K562 (cell line): Measurements from ENCODE around the gene PPM1H. TPM values are rescaled to one million over a fixed set of nuclear protein-coding genes. Genes with fewer than 3 reads are reported as not detected.

Experiments
- ATAC-seq: fragments of 200-7000 bp; cut with Tn5 transposase; 3 replicates; pipeline ENCODE4 v1.9.1; 2020; ENCODE audit warnings: moderate library complexity
- BruUV-seq: library from RNA; stranded (reverse); fragments of 400-500 nt; replicated peaks from 2 replicates; lab custom pipeline; 2021; lab: Mats Ljungman, UMichigan
- CTCF ChIA-PET: fragments of 300-600 bp; formaldehyde crosslinking; extraction: SDS; loops from one replicate; lab custom pipeline; 2021; ENCODE audit warnings: low intra/inter-chr PET ratio; lab: Yijun Ruan, JAX
- POLR2A ChIA-PET: fragments of 300-600, 350-650 bp; sonication (Branson Sonifier 250); formaldehyde crosslinking; extraction: SDS; loops from one replicate; lab custom pipeline; 2021; ENCODE audit warnings: antibody characterized with exemption, inconsistent platforms; lab: Yijun Ruan, JAX
- DNase-seq, 4 experiments: peaks; one replicate each; pipeline versions ENCODE4 v3.0.0 to v3.0.0-alpha.2; 2011 to 2018; ENCODE audit warnings: low spot score in 3 of 4, mixed read lengths in 3 of 4; ENCODE audit errors: extremely low read depth in 1 of 4
- FAIRE-seq: peaks from 2 replicates; lab custom pipeline; 2011; peaks lifted over from hg19 to GRCh38; lab: Jason Lieb, UNC
- H2AFZ ChIP-seq: 2 replicates; pipeline ENCODE4 v1.6.0; 2011; ENCODE audit warnings: low read depth, low read length, control low read depth, inconsistent platforms
- H3K27ac ChIP-seq: fragments of 200-600 bp; 3 replicates; pipeline ENCODE4 v1.8.0; 2011; ENCODE audit warnings: low read depth, mild to moderate bottlenecking, control low read depth, inconsistent platforms, low read length, moderate library complexity, mixed read lengths; ENCODE audit errors: extremely low read depth
- H3K27me3 ChIP-seq, 2 experiments: fragments of 300-600 bp in 1 of 2; 2 replicates in 1 of 2; 3 replicates in 1 of 2; pipeline versions ENCODE4 v1.6.0 to v1.8.0; 2011; ENCODE audit warnings: inconsistent platforms in 2 of 2, low read length in 2 of 2, mild to moderate bottlenecking in 1 of 2, mixed read lengths in 1 of 2, moderate library complexity in 1 of 2; ENCODE audit not compliant: control insufficient read depth in 2 of 2, insufficient read depth in 2 of 2
- H3K36me3 ChIP-seq: fragments of 300-600 bp; 3 replicates; pipeline ENCODE4 v1.8.0; 2011; ENCODE audit warnings: mild to moderate bottlenecking, low read length, inconsistent platforms; ENCODE audit not compliant: control insufficient read depth, insufficient read depth
- H3K4me1 ChIP-seq, 2 experiments: fragments of 200-600 bp in 1 of 2; replicated peaks in 1 of 2; 2 replicates in 1 of 2; 3 replicates in 1 of 2; pipeline versions ENCODE4 v1.5.1 to v1.8.0; 2011; ENCODE audit warnings: inconsistent platforms in 2 of 2, low read length in 2 of 2, mild to moderate bottlenecking in 1 of 2, mixed read lengths in 1 of 2, moderate library complexity in 1 of 2; ENCODE audit not compliant: control insufficient read depth in 2 of 2, insufficient read depth in 2 of 2
- H3K4me2 ChIP-seq: 2 replicates; pipeline ENCODE4 v1.6.1; 2011; ENCODE audit warnings: low read length, control low read depth, inconsistent platforms, mixed read lengths; ENCODE audit not compliant: insufficient read depth
- H3K4me3 ChIP-seq: fragments of 200-600 bp; sonication (generic), shearing (Covaris generic); 2 replicates; pipeline ENCODE4 v1.5.1; 2016; ENCODE audit warnings: control low read depth, inconsistent platforms
- H3K79me2 ChIP-seq: fragments of 200-600 bp; 3 replicates; pipeline ENCODE4 v1.8.0; 2011; ENCODE audit warnings: low read length, inconsistent platforms; ENCODE audit not compliant: control insufficient read depth, insufficient read depth
- H3K9ac ChIP-seq, 2 experiments: 2 replicates each; pipeline versions ENCODE4 v1.6.0 to v1.6.1; 2011; ENCODE audit warnings: low read depth in 2 of 2, low read length in 2 of 2, control low read depth in 1 of 2, inconsistent platforms in 1 of 2, mild to moderate bottlenecking in 1 of 2, mixed read lengths in 1 of 2; ENCODE audit not compliant: insufficient read depth in 1 of 2
- H3K9me1 ChIP-seq: one replicate; pipeline ENCODE4 v1.6.0; 2011; ENCODE audit warnings: inconsistent platforms, mild to moderate bottlenecking, low read length, moderate library complexity; ENCODE audit not compliant: control insufficient read depth, insufficient read depth
- H3K9me3 ChIP-seq: replicated peaks from 2 replicates; pipeline ENCODE4 v1.5.1; 2011; ENCODE audit warnings: low read depth, low read length, inconsistent platforms; ENCODE audit not compliant: control insufficient read depth, insufficient read depth
- H4K20me1 ChIP-seq: replicated peaks from 2 replicates; pipeline ENCODE4 v1.6.1; 2011; ENCODE audit warnings: low read length, inconsistent platforms, mixed read lengths; ENCODE audit not compliant: control insufficient read depth, insufficient read depth
- BRD4 ChIP-seq: fragments of 200-600 bp; sonication (generic); IDR thresholded peaks from 2 replicates; pipeline ENCODE4 v1.6.1; 2017; ENCODE audit warnings: inconsistent platforms
- CBX5 ChIP-seq: IDR thresholded peaks from 2 replicates; pipeline ENCODE4 v1.6.1; 2014; ENCODE audit warnings: low read depth, borderline replicate concordance
- CEBPG ChIP-seq, 3 experiments: fragments of 200-800 bp in 1 of 3; sonication (Bioruptor generic) in 1 of 3; sonication (generic) in 1 of 3; formaldehyde crosslinking in 1 of 3; IDR thresholded peaks in 2 of 3; conservative IDR thresholded peaks in 1 of 3; 2 replicates each; pipeline versions ENCODE4 v1.6.1 to v1.8.0; 2016 to 2022; ENCODE audit warnings: missing compliant biosample characterization in 2 of 3, missing genetic modification characterization in 2 of 3, mild to moderate bottlenecking in 1 of 3, missing genetic modification reagents in 1 of 3
- CHD2 ChIP-seq: IDR thresholded peaks from 2 replicates; pipeline ENCODE4 v1.6.1; 2011; ENCODE audit warnings: low read depth, low read length
- CTBP1 ChIP-seq: fragments of 450-650 bp; IDR thresholded peaks from 2 replicates; pipeline ENCODE4 v1.6.1; 2016; ENCODE audit warnings: borderline replicate concordance
- EZH2 ChIP-seq: IDR thresholded peaks from 2 replicates; pipeline ENCODE4 v1.6.1; 2012; ENCODE audit warnings: low read depth, mild to moderate bottlenecking, inconsistent platforms, low read length, borderline replicate concordance
- FOSL1 ChIP-seq: fragments of 200-800 bp; sonication (Bioruptor generic); conservative IDR thresholded peaks from 2 replicates; pipeline ENCODE4 v1.6.1; 2016; ENCODE audit warnings: missing genetic modification characterization, missing compliant biosample characterization
- FOXJ3 ChIP-seq: sonication (generic); formaldehyde crosslinking; IDR thresholded peaks from 2 replicates; pipeline ENCODE4 v1.4.0; 2020; ENCODE audit warnings: mild to moderate bottlenecking, missing genetic modification reagents
- MCM3 ChIP-seq: fragments of 450-650 bp; IDR thresholded peaks from 2 replicates; pipeline ENCODE4 v1.6.1; 2016
- NCOA6 ChIP-seq: fragments of 450-650 bp; IDR thresholded peaks from 2 replicates; pipeline ENCODE4 v1.6.1; 2017; ENCODE audit warnings: mild to moderate bottlenecking
- PTTG1 ChIP-seq: fragments of 450-650 bp; IDR thresholded peaks from 2 replicates; pipeline ENCODE4 v1.6.1; 2016; ENCODE audit warnings: low read depth, mild to moderate bottlenecking, missing genetic modification characterization, missing compliant biosample characterization
- RBM14 ChIP-seq: fragments of 200-400 bp; formaldehyde crosslinking; IDR thresholded peaks from 2 replicates; pipeline ENCODE4 v1.6.1; 2018; ENCODE audit warnings: low read depth, mild to moderate bottlenecking, low read length, moderate library complexity, borderline replicate concordance; ENCODE audit not compliant: insufficient read depth
- SLC30A9 ChIP-seq: fragments of 250-450 bp; sonication (Bioruptor Pico); IDR thresholded peaks from 2 replicates; pipeline ENCODE4 v1.8.0; 2022; ENCODE audit warnings: mild to moderate bottlenecking, moderate library complexity
- TCF3 ChIP-seq: sonication (generic); formaldehyde crosslinking; IDR thresholded peaks from 2 replicates; pipeline ENCODE4 v1.4.0; 2020; ENCODE audit warnings: mild to moderate bottlenecking, missing genetic modification reagents
- ZNF436 ChIP-seq: fragments of 250-450, 450-650 bp; sonication (Bioruptor Pico); formaldehyde crosslinking; IDR thresholded peaks from 2 replicates; pipeline ENCODE4 v1.7.0; 2020; ENCODE audit warnings: mild to moderate bottlenecking
- WGBS: fragments of 100-300 bp; shearing (Covaris generic); methylation state at CpG from one replicate; pipeline ENCODE4 v1.1.6; 2016; ENCODE audit warnings: low coverage, mixed read lengths; ENCODE audit not compliant: insufficient coverage; ENCODE audit errors: missing lambda C conversion rate; 5-methylcytosine and 5-hydroxymethylcytosine counted together
- in situ Hi-C: fragments of 300-500 bp; cut with MboI; formaldehyde crosslinking; loops from 4 replicates; pipeline ENCODE4 v1.15.0; 2018; ENCODE audit warnings: inconsistent platforms, mixed read lengths
- intact Hi-C: fragments of 100-400 bp; cut with micrococcal nuclease; formaldehyde crosslinking; loops from 2 replicates; pipeline ENCODE4 v1.14.2; 2022
- polyA plus RNA-seq, 8 experiments: library from polyadenylated mRNA; depleted of rRNA in 4 of 8; stranded (reverse) in 5 of 8; unstranded in 3 of 8; fragments of >200 nt; fragmentation: Nextera tagmentation in 2 of 8; fragmentation: Illumina TruSeq in 1 of 8; extraction: Ambion mirVana in 2 of 8; extraction: Trizol in 1 of 8; gene quantifications; 2 replicates each; pipeline versions ENCODE4 v1.2.1 to v1.2.3, GENCODE V29; 2011 to 2014; ENCODE audit warnings: inconsistent platforms in 1 of 8, missing spikeins in 1 of 8
- total RNA-seq, 7 experiments: library from RNA; depleted of rRNA in 6 of 7; stranded (reverse); fragments of >200 nt in 6 of 7; fragmentation: Illumina TruSeq in 2 of 7; extraction: Trizol in 2 of 7; gene quantifications; 2 replicates each; pipeline versions ENCODE4 v1.2.1 to v1.2.3, GENCODE V29; 2011 to 2021; ENCODE audit warnings: low replicate concordance in 1 of 7
- TF ChIP-seq, protein P1 (sequence below): IDR thresholded peaks from 2 replicates; pipeline ENCODE4 v1.6.1; 2014; ENCODE audit warnings: antibody characterized with exemption
- TF ChIP-seq, protein P2 (sequence below): fragments of 450-650 bp; IDR thresholded peaks from 2 replicates; pipeline ENCODE4 v1.6.1; 2017; ENCODE audit warnings: antibody characterized with exemption

Gene PPM1H
- total and polyA plus RNA-seq, 9 of the 15 experiments (the other 6 are each of a cell fraction or from before 2014, with no cell fraction given) = 5.3 to 29.3 (median 11.3) TPM

DNA sequence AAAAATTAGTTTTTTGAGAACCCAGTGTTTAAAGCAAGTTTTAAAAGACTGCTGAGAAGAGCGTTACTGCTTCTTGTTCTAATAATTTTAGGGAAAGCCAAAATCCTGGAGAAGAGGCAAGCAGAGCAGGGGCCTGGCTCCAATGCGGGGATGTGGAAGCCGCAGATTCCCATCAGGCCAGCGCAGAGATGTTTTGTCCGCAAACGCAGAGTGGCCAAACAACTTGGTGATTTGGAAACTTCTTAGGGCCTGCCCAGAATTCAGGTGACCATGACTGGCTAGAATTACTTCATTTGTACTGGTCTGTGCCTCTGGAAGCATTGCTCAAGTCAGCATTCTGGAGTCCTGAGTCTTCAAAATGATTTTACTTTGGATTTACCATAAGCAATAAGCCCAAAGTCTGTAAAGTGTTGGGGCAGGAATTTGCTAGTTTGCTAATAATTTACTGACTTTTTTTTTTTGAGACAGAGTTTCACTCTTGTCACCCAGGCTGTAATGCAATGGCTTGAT, 208.4 kb downstream of the PPM1H start:
- in situ Hi-C loops = no loop called here
- intact Hi-C loops = no loop called here
- 70% methylated on average over 6 of the region's 6 CpGs for WGBS
- Histone ChIP-seq H4K20me1 (no peaks in the 10 kb centered on the region), H3K27me3 (no peaks in the 10 kb centered on the region), H3K9ac (no peak overlapping the region), H3K4me2 (no peak overlapping the region), H3K36me3 (no peaks in the 10 kb centered on the region), H3K4me3 (no peak overlapping the region), H3K9me1 (no peaks in the 10 kb centered on the region), H3K27ac (no peak overlapping the region), H2AFZ (no peak overlapping the region), H3K79me2 (no peaks in the 10 kb centered on the region), H3K4me1 (peaks cover 0 to 3% of the 10 kb centered on the region in 2 experiments; a peak in 3 of 5 replicates), H3K9me3 (no peaks in the 10 kb centered on the region)
- POLR2A ChIA-PET = no interaction called here
- no peak for FAIRE-seq
- BruUV-seq = no TSS peak
- DNase-seq = no peak
- no peak for TF ChIP-seq CHD2
- TF ChIP-seq BRD4 = no peak
- TF ChIP-seq, protein P1, sequence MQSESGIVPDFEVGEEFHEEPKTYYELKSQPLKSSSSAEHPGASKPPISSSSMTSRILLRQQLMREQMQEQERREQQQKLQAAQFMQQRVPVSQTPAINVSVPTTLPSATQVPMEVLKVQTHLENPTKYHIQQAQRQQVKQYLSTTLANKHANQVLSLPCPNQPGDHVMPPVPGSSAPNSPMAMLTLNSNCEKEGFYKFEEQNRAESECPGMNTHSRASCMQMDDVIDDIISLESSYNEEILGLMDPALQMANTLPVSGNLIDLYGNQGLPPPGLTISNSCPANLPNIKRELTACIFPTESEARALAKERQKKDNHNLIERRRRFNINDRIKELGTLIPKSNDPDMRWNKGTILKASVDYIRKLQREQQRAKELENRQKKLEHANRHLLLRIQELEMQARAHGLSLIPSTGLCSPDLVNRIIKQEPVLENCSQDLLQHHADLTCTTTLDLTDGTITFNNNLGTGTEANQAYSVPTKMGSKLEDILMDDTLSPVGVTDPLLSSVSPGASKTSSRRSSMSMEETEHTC = no peak
- no peak for TF ChIP-seq FOSL1 (tag)
- TF ChIP-seq TCF3 = no peak
- TF ChIP-seq SLC30A9 (CRISPR knock-in tag) = no peak
- no peak for TF ChIP-seq CBX5
- no peak for TF ChIP-seq ZNF436 (CRISPR knock-in tag)
- no peak for TF ChIP-seq EZH2
- TF ChIP-seq NCOA6 = no peak
- TF ChIP-seq MCM3 = no peak
- no peak for TF ChIP-seq RBM14
- TF ChIP-seq PTTG1 (tag) = no peak
- no peak for TF ChIP-seq CTBP1
- TF ChIP-seq CEBPG (CRISPR knock-in tag; IDR thresholded peaks at IDR 0.05) = no peak
- TF ChIP-seq CEBPG (tag; conservative IDR thresholded peaks at IDR 0.05 in 1 of 2, IDR thresholded peaks at IDR 0.05 in 1 of 2) = no peak
- TF ChIP-seq FOXJ3 = no peak
- TF ChIP-seq, protein P2, sequence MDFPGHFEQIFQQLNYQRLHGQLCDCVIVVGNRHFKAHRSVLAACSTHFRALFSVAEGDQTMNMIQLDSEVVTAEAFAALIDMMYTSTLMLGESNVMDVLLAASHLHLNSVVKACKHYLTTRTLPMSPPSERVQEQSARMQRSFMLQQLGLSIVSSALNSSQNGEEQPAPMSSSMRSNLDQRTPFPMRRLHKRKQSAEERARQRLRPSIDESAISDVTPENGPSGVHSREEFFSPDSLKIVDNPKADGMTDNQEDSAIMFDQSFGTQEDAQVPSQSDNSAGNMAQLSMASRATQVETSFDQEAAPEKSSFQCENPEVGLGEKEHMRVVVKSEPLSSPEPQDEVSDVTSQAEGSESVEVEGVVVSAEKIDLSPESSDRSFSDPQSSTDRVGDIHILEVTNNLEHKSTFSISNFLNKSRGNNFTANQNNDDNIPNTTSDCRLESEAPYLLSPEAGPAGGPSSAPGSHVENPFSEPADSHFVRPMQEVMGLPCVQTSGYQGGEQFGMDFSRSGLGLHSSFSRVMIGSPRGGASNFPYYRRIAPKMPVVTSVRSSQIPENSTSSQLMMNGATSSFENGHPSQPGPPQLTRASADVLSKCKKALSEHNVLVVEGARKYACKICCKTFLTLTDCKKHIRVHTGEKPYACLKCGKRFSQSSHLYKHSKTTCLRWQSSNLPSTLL = no peak
- no peak for ATAC-seq
- CTCF ChIA-PET = no interaction called here
